NCI-H1930 (cell line): Measurements from ENCODE around the gene DUSP15.

Experiments used
- DNase-seq, 2 experiments: peaks; one replicate each; lab custom pipeline; 2025; lab: John Stamatoyannopoulos, UW

Gene DUSP15

GRCh38 chr20:31894980-31895675 is 24.8 kb upstream of the DUSP15 start:
- DNase-seq: no peak

GRCh38 chr20:31890646-31891045 is 20.3 kb upstream of the DUSP15 start:
- DNase-seq: no peak

DNA sequence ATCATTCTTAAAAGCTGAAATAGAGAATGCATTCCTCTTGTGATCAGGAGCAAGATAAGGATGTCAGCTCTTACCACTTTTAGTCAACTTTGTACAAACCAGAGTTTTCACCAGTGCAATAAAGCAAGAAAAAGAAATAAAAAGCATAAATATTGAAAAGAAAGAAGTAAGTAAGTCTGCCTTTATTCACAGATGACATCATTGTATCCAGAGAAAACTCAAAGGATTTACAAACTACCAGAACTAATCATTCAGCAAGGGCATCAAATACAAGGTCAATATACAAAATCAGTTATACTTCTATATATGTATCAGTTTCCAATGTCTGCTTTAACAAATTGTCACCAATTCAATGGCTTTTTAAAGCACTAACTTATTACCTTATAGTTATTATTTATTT is 13.5 kb upstream of the DUSP15 start:
- DNase-seq: no peak

DNA sequence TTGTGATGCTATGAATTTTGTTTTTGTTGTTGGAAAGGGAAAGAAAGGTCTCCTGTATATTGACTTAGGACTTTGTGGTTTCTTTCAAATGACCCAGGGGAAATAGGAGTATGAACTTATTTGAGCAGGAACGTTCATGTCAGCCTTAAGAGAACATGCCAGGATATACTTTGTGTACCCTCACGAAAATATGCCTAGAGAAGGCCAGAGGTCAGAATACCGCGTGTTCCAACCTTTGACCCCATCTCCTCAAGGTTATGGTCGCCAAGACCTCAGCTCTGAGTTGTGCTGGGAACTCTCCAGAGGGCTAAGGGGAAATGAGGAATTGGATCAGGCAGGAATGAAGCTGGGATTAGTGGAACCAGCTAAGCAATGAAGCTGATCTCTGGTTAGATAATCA is 11.6 kb upstream of the DUSP15 start:
- no peak for DNase-seq

- peak; percentile 95 to 98 for DNase-seq
Measured at GRCh38 chr20:31879143-31879987, 9.0 kb upstream of the DUSP15 start.

DNA sequence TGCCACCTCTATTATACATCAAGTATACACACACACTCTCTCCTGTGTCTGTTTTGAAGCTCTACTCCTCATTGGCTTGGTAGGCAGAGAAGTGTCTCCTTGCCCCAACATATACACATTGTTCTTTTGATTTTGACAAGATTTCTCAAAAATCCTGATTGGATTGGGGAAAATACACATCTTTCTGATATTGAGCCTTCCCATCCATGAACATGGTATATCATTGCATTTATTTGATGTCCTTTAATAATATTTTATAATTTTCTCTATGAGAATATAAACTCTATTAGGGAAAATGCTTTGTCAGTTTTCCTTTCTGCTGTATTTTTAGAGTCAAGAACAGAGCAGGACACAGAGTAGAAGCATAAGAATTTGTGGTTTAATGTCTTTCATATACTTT is 7.4 kb upstream of the DUSP15 start:
- no peak for DNase-seq

DNA sequence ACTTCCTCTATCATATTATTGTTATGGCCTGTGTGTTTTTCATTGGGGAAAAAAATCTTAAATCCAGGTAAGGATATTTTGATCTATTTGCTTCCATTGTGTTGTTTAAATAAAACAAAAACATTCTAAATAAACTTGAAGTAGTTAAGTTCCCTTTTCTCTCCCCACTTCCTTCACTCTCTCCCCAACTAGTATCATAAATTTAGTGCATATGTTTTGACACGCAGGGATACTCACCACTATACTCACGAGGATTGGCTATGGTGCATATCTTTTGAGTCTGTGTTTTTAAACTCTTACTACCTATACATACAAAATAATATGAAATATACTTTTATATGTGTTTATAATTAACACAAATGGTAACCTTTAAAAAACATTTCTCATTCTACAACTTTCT is 5.3 kb upstream of the DUSP15 start:
- DNase-seq: no peak

DNA sequence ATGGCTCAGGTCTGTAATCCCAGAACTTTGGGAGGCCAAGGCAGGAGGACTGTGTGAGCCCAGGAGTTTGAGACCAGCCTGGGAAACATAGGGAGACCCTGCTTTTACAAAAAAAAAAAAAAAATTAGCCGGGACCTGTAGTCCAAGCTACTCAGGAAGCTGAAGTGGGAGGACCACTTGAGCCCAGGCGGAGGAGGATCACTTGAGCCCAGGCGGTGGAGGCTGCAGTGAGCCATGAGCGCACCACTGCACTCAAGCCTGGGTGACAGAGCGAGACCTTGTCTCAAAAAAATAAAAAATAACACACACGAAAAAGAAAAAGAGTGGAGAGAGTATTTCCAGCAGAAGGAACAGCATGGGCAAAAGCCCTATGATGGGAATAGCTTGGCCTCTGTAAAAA is 2.1 kb upstream of the DUSP15 start:
- no peak for DNase-seq

GRCh38 chr20:31871618-31871954 is 1.3 kb upstream of the DUSP15 start:
- no peak for DNase-seq

DNA sequence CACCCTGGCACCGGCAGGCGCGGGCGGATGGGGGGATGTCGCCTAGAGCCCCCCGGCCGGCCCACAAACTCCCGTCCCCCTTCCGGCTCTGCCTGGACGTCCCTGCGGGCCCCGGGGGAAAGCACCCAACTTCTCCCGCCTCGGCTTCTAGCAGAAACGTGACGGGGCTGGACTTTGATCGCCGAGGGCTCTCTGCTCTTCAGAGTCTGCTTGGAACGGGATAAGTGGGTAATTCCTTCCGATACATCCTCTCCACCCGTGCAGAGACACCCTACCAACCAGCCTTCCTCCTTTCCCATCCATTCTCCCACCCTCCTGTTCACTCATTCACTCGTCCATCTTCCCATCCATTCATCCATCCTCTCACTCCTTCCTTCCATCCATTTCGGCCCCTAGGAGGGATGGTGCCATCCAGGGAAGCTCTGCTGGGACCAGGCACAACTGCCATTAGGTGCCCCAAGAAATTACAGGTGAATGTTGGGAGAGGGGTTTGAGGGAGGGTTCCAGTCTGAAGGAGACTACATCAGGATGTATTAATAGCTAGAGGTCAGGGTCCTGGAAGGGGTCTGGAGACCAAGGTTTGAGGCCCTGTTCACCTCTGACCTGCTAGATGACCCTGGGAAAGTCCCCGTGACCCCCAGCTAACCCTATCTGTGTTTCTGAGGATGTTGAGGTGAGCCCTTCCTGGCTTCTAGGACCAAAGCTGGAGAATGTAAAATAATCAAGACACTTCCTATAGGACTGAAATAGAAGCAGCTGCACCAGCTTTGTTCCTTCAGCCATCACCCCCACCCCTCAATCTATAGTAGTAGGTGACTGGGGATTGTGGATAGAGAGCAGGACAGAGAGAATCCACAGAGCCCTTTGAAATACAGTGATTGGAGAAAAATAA is 645 bp upstream of the DUSP15 start:
- DNase-seq: no peak

- DNase-seq: no peak
Measured at GRCh38 chr20:31869673-31869941, 720 bp downstream of the DUSP15 start.

GRCh38 chr20:31868853-31869672 is 1.3 kb downstream of the DUSP15 start:
- no peak for DNase-seq

GRCh38 chr20:31866221-31866620 is 4.1 kb downstream of the DUSP15 start:
- no peak for DNase-seq

- DNase-seq: no peak
Measured at GRCh38 chr20:31864521-31865400, 5.6 kb downstream of the DUSP15 start.

GRCh38 chr20:31863296-31864085 is 6.8 kb downstream of the DUSP15 start:
- no peak for DNase-seq

DNA sequence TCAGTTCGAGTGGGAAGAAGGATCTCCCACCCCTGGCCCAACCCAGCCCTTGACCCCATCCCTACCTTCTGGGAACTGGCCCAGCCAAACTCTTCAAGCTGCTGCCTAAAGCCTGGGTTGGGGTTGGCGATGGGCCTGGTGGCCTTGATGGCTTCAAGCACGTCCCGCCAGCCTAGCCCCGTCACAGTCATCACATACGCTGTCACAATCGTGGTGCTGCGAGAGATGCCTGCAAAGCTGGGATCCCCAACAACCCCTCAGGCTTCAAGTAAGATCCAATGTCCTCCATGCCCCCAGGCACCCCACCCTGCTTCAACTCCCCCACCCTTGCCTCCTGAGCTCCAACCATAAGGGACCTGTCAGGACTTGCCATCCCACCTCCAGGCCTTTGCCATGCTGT is 7.8 kb downstream of the DUSP15 start:
- DNase-seq: no peak

DNA sequence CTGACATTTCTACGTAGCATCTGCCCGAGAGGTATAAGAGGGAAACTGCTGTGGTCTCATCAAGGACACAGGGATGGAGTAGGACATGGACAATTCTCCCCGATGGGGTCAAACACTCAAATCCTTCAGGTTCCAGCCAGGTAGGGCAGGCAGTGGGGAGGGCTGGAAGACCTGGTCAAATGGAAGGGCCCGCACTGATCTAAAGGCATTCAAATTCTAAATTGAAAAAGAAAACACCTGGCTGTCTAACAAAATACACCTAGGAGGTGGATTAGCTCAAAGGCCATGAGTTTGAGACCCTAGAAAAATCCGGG is 8.2 kb downstream of the DUSP15 start:
- no peak for DNase-seq

DNA sequence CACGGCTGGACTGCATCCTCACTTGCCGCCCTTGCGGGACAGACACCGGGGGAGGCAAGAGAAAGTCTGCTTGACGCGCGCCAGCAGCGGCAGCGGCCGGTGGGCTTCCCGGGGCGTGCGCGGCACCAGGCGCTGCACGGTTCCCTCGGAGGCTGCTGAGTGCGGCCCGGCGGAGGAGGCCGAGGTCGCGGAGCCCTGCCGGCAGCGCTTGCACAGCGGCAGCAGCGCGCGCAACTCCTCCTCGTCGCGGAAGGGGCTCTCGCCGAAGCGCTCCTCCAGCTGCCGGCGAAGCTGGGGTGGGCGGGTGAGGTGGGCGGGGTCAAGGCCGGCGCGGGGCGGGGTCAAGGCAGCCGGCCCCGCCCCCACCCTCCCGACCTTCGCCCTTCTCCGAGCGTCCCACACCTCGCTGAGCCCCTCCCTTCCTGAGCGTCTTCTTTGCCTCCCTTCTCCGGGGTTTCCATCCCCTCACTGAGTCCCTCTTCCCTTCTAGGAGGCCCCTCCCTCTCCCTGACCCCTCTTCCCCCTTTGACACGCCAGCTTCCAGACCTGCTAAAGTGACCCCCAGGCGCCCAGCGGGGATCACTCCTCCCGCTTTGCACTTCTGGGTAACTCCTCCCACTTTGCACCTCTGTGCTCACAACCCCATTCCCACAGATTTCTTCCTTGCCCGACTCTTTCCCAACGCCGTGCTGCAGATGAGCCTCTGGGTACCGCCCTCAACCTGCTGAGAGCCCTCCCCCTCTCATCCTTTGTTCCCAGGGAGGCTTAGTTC is 8.8 kb downstream of the DUSP15 start:
- peak; percentile 81 to 82 for DNase-seq

- no peak for DNase-seq
Measured at GRCh38 chr20:31861135-31861384, 9.3 kb downstream of the DUSP15 start.
